Gastrocnemius medialis (tissue), 4 donors: ENCODE results near the gene ZFP91.

Experiments used
- POLR2A ChIP-seq, 2 donors: fragments of 450-650 bp; IDR thresholded peaks; one replicate each; pipeline ENCODE4 v1.6.1; 2017; ENCODE audit warnings: antibody characterized with exemption in 2 of 2, mild to moderate bottlenecking in 2 of 2, moderate library complexity in 2 of 2
- TF ChIP-seq, protein P1 (sequence below), 5 experiments: fragments of 450-650 bp in 3 of 5; fragments of 200-600 bp in 2 of 5; sonication (generic) in 2 of 5; IDR thresholded peaks in 4 of 5; conservative IDR thresholded peaks in 1 of 5; 1 replicate in 4 of 5; 2 replicates in 1 of 5; pipeline ENCODE4 v1.5.1; 2016 to 2019; ENCODE audit warnings: antibody characterized with exemption in 5 of 5, mild to moderate bottlenecking in 3 of 5, moderate library complexity in 3 of 5

DNA sequence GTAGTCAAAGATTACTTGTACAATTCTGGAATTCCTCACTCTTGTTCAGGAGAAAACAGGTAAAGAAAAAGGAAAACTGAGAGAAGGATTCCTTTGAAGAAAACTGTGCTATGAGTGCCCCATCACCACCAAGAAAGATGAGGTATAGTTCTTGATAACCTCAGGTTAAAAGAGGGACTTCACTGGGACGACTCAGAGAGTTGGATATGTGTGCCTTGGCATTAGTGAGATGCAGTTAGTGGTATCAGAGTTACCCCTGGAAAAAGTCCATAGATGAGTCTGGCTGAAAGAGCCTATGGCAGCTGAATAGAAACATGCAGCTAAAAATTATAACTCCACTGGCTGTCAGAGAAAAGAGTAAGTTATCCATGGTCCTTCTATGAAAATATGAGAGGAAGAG lies 32.0 kb upstream of the ZFP91 start:
- TF ChIP-seq, protein P1, sequence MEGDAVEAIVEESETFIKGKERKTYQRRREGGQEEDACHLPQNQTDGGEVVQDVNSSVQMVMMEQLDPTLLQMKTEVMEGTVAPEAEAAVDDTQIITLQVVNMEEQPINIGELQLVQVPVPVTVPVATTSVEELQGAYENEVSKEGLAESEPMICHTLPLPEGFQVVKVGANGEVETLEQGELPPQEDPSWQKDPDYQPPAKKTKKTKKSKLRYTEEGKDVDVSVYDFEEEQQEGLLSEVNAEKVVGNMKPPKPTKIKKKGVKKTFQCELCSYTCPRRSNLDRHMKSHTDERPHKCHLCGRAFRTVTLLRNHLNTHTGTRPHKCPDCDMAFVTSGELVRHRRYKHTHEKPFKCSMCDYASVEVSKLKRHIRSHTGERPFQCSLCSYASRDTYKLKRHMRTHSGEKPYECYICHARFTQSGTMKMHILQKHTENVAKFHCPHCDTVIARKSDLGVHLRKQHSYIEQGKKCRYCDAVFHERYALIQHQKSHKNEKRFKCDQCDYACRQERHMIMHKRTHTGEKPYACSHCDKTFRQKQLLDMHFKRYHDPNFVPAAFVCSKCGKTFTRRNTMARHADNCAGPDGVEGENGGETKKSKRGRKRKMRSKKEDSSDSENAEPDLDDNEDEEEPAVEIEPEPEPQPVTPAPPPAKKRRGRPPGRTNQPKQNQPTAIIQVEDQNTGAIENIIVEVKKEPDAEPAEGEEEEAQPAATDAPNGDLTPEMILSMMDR (IDR thresholded peaks at IDR 0.05 in 4 of 5, conservative IDR thresholded peaks at IDR 0.05 in 1 of 5), result no peak
- TF ChIP-seq POLR2A (IDR thresholded peaks at IDR 0.05), result no peak
